GM18519 (cell line): ENCODE measurements around the gene PIP4K2B.
"Not testable (repeated sequence)": the region's sequence is repeated elsewhere in the genome, so short reads cannot be mapped to it uniquely, and the experiment has no call there.

Experiments
- ATAC-seq: cut with Tn5 transposase; IDR thresholded peaks from one replicate; pipeline ENCODE4 v1.9.1; 2021; ENCODE audit warnings: mild to moderate bottlenecking, moderate library complexity; ENCODE audit not compliant: unreplicated experiment, low FRiP score

The PIP4K2B gene

DNA sequence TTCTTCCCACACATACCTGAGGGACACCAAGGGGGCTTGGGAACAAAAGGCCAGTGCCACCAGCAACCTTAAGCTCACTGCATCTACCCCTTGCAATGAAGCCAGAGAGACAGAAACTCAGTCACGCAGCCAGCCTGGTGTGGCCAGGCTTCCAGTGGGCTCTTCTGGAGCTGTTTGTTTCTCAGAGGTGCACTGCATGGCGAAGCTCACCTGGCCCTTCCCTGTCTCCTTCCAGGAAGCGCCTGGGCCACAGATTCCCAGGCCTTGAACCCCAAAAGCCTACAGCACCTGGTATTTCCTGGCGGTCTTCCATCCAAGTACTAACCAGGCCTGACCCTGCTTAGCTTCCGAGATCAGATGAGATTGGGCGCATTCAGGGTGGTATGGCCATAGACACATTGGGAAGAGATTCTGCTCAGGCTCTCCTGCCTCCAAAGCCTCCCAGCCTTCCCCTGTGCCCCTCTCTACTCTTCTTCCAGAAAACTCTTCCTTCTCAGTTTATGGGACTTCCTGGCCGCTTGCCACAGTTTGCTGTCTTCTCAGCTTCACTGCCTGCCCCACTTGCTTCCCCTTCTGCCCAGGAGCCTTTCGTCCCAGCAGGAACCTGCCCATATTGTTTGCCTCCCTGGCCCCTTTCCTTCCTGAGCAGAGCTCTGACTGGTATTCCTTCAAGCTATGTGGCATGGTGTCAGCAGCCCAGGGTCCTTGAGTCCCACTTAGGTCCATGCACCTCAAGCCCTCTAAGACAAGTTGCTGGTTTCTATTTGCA, 67.6 kb downstream of the PIP4K2B start:
- no peak for ATAC-seq

DNA sequence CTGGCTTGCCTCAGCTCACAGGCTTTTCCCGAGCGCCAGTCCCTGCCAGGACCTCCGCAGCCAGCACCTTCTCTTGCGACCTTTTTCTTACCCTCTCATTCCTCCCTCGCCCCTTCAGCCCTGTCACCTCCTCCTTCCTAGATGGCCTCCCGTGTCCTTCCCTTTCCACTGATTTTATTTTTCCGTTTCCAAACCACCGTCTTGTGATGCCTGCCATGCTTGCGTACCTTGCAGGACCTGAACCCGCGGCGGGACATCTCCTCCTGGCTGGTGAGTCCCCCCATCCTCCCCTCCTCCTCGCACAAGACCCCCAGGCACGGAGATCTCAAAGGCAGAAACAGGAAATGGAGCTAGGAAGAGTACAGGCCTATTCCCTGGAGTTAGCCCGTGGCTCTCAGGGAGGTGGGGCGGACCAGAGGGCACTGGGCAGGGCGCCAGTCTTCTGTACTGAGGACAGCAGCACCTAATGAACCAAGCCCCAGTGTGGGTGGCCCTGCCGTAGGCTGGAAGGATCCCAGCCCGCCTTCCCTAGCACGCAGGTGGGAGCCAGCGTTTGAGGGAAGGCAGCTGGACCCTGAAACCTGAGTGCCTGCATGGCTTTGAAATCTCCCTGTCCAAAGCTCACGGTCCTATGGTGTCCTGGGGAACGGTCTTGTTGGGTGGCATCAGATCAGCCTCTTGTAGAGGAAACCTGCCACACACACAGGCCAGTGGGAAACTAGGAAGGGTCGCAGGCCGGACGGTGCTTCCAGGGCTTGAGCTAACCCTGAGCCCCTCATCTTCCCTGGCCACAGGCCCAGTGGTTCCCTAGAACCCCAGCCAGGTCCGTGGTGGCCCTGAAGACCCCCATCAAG, 68.6 kb downstream of the PIP4K2B start:
- no peak for ATAC-seq

DNA sequence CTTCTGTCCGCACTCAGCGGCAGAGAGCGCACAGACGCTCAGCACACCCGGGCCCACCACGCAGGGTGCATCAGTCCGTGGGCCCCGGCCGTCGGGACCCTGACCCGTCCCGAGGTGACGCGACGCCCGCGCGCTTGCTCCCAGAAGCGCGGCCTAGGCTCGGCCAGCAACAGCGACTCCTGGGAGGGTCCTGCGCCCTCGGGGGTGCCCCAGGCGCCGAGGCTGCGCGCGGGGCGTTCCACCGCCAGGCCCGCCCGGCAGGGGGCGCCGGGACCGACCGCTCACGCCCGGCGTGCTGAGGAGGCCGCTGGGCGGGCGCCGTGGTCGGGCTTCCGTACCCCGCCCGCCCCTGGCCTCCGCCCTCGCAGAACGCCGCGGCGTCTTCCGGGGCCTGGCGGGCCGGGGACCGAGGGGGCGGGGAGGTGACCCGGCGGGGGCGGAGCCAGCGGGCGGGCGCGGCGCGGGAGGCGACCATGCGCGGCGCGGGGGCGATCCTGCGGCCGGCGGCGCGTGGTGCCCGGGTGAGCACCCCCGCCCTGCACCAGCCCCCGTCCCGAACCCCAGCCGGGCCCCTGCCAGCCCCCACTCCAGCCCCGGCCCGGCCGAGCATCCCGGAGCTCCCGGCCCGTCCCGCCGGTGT, 69.3 kb downstream of the PIP4K2B start, which contains the start of gene CISD3:
CISD3 (plus strand) TSS at position 456 of the 640 bp plus-strand sequence; CDS start at position 474, 18 bp downstream.
- ATAC-seq = peak; percentile 53

DNA sequence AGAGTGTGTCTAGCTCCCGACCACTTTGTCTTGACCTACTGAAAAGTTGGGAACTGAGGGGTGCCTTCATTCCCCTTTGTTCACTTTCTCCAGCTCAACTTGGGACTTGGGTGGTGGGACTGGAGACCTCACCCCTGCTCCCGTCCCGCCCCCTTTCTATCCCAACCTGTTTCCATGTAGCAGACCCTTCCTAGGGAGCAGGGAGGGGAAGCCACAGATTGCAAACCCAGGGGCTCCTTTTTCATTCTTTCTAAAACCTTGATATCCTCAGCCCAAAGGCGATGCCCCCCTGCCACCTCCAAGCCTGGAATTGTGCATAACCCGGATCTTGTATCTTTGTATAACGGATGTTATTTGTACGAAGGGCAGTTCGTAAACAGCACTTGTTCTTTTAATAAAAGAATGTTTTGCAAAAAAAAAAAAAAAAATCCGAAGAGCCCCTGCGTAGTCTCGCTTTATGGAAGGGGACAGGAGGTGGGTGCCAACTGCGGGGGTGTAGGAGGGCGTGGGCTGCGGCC, 69.9 kb downstream of the PIP4K2B start:
- no peak for ATAC-seq

DNA sequence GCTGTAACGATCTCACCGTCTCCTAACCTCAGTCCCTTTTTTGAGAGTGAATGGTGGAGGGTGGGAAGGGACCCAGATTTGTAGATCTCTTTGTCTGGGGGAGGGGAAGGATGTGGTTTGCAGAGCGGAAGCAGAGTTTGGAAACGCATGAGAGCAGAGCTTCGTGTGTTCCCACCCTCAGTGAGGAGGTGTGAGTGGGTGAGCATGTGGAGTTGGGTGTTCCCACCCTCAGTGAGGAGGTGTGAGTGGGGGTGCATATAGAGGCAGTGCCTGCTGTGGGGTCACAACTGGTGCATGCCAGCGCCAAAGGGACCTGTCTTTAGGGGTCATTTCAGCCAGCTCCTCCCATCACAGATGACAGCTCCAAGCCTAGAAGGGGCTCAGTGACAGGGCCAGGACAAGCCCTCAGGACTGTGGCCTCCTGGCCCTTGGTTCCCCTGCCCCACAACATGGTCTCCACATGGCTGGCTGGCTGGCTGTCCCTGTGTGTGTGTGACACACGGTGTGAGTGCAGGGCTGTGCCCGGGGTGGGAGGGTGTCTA, 71.0 kb downstream of the PIP4K2B start:
- ATAC-seq = no peak

DNA sequence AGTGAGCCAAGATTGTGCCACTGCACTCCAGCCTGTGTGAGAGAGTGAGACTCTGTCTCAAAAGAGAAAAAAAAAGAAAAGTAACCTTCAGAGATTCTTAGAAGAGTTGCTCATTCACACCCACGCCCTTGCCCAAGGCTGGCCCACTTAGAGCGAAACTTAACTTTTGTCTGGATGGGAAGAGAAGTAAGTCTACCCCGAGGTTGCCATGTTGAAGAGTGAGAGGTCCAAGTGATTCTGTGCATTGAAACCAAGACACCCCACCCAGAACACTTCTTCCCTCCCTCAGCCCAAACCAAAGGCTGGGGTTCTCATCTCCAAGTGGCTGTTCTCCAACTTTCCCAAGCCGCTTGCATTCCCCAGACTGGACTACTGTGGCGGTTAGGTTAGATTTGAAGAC, 71.6 kb downstream of the PIP4K2B start:
- ATAC-seq = no peak

DNA sequence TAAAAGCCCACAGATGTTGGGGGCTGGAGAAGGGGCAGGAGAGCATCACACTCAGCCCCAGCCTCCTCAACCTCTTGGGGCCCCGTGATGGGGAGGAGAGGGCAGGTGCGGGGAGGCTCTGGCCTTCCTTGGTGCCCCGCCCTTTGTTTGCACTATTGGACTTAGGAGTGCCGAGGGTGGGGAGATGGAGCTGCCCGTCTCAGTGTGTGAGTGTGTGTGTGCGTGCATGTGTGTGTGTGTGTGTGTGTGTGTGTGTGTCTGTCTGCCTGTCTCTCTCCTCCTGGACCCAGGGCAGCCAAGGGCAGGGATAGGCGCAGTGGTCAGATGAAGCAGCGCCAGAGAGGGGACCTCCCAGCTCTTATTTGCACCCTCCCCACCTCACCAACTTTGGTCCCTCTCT, 73.2 kb downstream of the PIP4K2B start:
- ATAC-seq = not testable (repeated sequence)

DNA sequence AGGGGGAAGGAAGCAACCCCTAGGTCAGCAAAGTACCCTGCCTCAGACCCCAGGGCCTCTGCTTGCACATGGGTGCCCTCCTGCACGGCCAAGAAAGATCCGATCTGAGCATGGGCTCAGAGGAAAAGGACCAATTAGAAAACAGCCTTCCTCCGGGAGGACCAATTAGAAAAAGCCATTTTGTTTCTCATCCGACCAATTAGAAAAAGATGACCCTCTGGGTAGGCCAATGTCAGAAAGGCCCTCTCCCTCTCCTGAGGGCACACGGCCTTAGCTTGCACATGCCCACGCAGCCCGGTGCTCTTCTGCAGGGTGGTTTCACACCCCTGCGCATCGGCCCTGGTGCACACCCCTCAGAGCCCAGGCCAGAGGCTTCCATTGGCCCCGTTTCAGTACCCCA, 74.3 kb downstream of the PIP4K2B start:
- no peak for ATAC-seq

DNA sequence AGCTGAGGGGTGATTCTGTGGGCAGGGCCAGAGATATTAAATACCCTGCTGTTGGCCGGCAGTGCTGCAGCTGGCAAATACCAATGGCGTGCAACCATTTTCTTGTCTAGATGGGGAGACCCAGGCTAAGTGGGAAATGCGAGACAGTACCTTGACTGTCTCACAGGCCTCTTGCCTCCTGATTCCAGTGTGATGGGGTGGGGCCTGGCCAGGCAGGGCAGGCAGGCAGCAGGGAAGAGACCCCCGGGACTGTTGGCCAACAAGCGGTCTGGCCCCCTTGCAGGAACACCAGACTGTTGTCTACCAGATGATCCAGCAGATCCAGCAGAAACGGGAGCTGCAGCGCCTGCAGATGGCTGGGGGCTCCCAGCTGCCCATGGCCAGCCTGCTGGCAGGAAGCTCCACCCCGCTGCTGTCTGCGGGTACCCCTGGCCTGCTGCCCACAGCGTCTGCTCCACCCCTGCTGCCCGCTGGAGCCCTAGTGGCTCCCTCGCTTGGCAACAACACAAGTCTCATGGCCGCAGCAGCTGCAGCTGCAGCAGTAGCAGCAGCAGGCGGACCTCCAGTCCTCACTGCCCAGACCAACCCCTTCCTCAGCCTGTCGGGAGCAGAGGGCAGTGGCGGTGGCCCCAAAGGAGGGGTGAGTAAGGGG, 74.9 kb downstream of the PIP4K2B start:
- ATAC-seq = no peak

DNA sequence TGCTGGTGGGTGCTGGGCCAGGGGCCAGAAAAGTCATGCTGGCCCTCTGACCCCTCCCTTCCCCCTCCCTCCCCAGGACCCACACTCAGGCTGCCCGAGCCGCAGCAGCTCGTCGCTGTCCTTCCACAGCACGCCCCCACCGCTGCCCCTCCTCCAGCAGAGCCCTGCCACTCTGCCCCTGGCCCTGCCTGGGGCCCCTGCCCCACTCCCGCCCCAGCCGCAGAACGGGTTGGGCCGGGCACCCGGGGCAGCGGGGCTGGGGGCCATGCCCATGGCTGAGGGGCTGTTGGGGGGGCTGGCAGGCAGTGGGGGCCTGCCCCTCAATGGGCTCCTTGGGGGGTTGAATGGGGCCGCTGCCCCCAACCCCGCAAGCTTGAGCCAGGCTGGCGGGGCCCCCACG, 77.6 kb downstream of the PIP4K2B start:
- ATAC-seq = no peak

DNA sequence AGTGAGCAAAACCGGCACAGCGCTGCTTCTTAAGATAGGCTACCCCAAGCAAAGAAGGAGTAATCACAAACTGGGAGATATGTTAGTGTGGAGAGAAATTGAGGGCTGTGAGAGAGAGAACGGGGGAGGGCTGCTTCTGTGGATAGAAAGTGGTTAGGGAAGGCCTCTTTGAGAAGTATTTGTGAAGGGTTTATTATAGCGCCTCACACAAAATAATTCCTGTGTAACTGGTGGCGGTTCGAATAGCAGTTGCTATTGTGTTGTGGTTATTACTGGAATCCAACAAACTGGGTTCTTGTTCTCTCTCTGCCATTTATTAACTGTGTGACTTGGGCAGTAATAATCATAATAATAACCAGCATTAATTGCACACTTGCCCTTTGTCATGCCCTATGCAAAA, 78.4 kb downstream of the PIP4K2B start:
- ATAC-seq = no peak

DNA sequence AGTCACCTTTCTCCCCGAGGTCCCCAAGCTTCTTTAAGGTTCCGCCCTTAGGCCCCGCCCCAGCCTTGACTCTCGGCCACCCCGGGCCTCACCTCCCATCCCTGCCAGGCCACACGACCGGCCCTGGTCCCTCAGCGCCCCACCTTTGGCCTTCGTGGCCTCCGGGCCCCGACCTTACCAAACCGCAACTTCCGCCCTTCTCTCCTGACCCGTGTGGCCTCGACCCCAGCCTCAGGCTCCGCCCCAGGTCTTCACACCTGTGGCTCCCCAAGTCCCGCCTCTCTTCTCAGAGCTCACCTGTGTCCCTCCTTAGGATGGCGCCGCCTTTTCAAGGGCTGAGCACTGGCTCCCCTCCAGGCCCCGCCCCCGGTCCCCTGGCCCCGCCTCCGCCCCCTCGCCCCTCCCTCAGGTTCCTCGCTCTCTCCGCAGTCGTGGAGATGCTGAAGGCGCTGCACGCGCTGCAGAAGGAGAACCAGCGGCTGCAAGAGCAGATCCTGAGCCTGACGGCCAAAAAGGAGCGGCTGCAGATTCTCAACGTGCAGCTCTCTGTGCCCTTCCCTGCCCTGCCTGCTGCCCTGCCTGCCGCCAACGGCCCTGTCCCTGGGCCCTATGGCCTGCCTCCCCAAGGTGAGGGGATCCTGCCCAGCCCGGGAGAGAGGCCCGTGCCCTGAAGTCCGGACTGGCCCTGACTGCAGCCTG, 79.3 kb downstream of the PIP4K2B start:
- ATAC-seq = no peak

DNA sequence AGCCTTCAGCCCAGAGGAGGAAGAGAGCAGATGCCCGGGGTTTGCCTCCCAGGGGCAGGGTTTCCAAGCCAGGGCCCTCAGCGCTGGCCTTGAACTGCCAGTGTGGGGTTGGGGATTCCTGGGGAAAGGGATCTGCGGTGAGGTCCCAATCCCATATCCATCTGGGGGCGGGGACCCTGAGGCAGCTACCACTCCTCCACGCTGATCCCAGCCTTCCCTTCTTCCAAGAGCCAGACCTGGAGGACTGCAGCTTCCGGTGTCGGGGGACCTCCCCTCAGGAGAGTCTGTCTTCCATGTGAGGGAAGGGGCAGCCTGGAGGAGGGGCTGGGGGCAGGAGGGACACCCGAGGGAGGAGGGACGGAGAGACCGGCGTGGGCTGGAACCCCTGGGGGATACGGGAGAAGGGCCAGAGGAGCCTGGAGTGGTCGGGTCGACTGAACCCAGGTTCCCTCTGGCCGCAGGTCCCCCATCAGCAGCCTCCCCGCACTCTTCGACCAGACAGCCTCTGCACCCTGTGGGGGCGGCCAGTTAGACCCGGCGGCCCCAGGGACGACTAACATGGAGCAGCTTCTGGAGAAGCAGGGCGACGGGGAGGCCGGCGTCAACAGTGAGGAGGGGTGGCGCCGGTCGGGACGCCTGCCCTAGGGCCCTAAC, 79.9 kb downstream of the PIP4K2B start:
- no peak for ATAC-seq

DNA sequence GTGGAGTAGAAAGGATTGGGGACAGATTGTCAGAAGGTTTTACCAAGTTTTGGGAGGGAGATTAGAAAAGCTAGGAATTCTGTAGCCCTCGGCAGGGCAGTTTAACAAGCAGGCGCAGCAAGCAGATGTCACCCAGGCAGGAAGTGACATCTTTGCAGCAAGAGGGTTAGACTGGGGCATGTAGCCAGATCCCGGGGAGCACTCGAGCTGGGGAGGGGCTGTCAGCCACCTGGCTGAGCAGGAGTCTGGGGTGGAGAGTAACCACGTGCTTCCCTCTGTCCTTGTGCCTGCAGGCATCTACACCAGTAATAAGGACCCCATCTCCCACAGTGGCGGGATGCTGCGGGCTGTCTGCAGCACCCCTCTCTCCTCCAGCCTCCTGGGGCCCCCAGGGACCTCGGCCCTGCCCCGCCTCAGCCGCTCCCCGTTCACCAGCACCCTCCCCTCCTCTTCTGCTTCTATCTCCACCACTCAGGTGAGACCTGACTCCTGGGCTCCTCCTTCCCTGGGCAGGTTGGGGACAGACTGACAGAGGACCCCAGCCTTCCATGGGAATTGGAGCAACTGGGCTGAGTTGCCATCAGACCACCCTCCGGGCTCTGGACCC, 82.1 kb downstream of the PIP4K2B start:
- no peak for ATAC-seq

DNA sequence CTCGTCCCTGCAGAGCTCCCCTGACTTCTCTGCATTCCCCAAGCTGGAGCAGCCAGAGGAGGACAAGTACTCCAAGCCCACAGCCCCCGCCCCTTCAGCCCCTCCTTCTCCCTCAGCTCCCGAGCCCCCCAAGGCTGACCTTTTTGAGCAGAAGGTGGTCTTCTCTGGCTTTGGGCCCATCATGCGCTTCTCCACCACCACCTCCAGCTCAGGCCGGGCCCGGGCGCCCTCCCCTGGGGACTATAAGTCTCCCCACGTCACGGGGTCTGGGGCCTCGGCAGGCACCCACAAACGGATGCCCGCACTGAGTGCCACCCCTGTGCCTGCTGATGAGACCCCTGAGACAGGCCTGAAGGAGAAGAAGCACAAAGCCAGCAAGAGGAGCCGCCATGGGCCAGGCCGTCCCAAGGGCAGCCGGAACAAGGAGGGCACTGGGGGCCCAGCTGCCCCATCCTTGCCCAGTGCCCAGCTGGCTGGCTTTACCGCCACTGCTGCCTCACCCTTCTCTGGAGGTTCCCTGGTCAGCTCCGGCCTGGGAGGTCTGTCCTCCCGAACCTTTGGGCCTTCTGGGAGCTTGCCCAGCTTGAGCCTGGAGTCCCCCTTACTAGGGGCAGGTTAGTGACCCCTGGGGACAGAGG, 82.9 kb downstream of the PIP4K2B start:
- no peak for ATAC-seq
